Kidney glomerular epithelial cell (primary cell): ENCODE results near the gene DPM1.

Experiments used
- DNase-seq: peaks from one replicate; lab custom pipeline; 2025; lab: John Stamatoyannopoulos, UW

The DPM1 gene

GRCh38 chr20:50895111-50895830 lies 63.1 kb downstream of the DPM1 start:
- no peak for DNase-seq

GRCh38 chr20:50893620-50894019 lies 64.7 kb downstream of the DPM1 start:
- no peak for DNase-seq

GRCh38 chr20:50892394-50892793 lies 65.9 kb downstream of the DPM1 start:
- DNase-seq = no peak

- no peak for DNase-seq
Measured at GRCh38 chr20:50891138-50891537, 67.2 kb downstream of the DPM1 start.

GRCh38 chr20:50887576-50887975 lies 70.8 kb downstream of the DPM1 start:
- no peak for DNase-seq

- no peak for DNase-seq
Measured at GRCh38 chr20:50886184-50886790, 72.0 kb downstream of the DPM1 start.

GRCh38 chr20:50885781-50886180 lies 72.6 kb downstream of the DPM1 start:
- DNase-seq = no peak

- DNase-seq = no peak
Measured at GRCh38 chr20:50885068-50885467, 73.3 kb downstream of the DPM1 start.
